ENCODE measurements around the gene BRDT.

GRCh38 chr1:91948097-91948496 lies 1.1 kb upstream of the BRDT start:
- TF ChIP-seq CTCF (IDR thresholded peaks at IDR 0.05) (no peak), POLR2AphosphoS5 (IDR thresholded peaks at IDR 0.05) (no peak), POLR2A (IDR thresholded peaks at IDR 0.05) (no peak)

Measured in transverse colon (tissue), 4 donors.